ENCODE data around the gene CSHL1. TPM values are rescaled to one million over a fixed set of nuclear protein-coding genes. Genes with fewer than 3 reads are reported as not detected.

Gene CSHL1
- total RNA-seq, 1 donor from 2014 or later = not detected

DNA sequence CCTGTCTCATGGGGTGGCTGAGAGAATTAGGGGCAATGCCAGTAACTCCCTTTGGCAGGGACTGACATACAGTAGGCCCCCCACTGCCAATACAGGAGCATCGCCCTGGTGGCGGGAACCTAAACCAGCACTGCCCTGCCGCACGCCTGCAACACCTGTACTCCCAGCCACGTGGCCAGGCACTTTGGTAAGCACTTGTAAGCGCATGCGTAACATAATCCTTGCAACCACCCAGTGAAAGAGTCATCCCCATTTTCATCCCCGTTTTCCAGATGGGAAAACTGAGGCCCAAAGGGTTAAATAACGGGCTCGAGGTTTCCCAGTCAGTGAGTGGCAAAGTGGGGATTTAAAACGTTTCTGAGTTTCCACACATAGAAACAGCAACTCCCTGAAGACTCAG is 44.2 kb upstream of the CSHL1 start:
- ATAC-seq (no peak), DNase-seq (no peak)
- no peaks in the 10 kb centered on the region for H3K27me3 ChIP-seq
- intact Hi-C loops (cut with DNase I) = no loop called here
- H3K4me3 ChIP-seq = no peak overlapping the region
- H3K36me3 ChIP-seq = no peaks in the 10 kb centered on the region
- H3K9me3 ChIP-seq = no peaks in the 10 kb centered on the region
- H3K4me1 ChIP-seq = no peaks in the 10 kb centered on the region
- TF ChIP-seq, protein P1, sequence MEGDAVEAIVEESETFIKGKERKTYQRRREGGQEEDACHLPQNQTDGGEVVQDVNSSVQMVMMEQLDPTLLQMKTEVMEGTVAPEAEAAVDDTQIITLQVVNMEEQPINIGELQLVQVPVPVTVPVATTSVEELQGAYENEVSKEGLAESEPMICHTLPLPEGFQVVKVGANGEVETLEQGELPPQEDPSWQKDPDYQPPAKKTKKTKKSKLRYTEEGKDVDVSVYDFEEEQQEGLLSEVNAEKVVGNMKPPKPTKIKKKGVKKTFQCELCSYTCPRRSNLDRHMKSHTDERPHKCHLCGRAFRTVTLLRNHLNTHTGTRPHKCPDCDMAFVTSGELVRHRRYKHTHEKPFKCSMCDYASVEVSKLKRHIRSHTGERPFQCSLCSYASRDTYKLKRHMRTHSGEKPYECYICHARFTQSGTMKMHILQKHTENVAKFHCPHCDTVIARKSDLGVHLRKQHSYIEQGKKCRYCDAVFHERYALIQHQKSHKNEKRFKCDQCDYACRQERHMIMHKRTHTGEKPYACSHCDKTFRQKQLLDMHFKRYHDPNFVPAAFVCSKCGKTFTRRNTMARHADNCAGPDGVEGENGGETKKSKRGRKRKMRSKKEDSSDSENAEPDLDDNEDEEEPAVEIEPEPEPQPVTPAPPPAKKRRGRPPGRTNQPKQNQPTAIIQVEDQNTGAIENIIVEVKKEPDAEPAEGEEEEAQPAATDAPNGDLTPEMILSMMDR (IDR thresholded peaks at IDR 0.05) = no peak
- no peak overlapping the region for H3K27ac ChIP-seq

DNA sequence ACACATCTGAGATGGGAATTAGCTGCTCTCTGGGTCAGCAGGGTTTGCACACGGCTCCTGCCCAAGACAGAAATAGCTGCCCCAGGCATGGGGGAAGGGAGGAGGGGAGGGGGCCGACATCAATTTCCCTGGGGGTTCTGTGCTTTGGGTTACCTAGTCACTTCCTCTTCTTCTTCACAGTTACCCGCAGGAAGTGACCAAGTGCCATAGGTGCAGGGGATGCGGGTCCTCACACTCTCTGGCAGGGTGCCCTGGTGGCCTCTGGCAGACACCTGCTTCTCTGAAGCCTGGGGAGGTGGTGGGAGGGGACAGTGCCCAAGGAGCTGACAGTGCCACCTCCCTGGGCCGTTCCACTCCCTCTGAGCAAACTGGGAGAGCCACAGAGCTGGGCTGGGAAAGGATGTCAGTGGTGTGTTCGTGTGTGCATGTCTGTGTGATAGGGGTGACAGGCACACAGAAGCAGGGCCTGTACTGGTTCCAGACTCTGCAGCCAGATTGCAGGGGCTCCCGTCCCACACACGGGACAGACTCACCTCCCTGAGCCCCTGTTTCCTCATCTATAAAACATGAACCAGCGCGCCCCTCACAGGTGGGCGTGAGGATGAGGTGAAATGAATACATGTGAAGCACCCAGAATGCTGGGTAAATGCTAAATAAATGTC is 43.5 kb upstream of the CSHL1 start:
- TF ChIP-seq, protein P1 (IDR thresholded peaks at IDR 0.05) = no peak
- Histone ChIP-seq H3K9me3 (no peaks in the 10 kb centered on the region), H3K27ac (no peak overlapping the region), H3K4me3 (no peak overlapping the region), H3K27me3 (no peaks in the 10 kb centered on the region), H3K4me1 (no peaks in the 10 kb centered on the region), H3K36me3 (no peaks in the 10 kb centered on the region)
- intact Hi-C loops (cut with DNase I) = no loop called here
- ATAC-seq (no peak), DNase-seq (no peak)

DNA sequence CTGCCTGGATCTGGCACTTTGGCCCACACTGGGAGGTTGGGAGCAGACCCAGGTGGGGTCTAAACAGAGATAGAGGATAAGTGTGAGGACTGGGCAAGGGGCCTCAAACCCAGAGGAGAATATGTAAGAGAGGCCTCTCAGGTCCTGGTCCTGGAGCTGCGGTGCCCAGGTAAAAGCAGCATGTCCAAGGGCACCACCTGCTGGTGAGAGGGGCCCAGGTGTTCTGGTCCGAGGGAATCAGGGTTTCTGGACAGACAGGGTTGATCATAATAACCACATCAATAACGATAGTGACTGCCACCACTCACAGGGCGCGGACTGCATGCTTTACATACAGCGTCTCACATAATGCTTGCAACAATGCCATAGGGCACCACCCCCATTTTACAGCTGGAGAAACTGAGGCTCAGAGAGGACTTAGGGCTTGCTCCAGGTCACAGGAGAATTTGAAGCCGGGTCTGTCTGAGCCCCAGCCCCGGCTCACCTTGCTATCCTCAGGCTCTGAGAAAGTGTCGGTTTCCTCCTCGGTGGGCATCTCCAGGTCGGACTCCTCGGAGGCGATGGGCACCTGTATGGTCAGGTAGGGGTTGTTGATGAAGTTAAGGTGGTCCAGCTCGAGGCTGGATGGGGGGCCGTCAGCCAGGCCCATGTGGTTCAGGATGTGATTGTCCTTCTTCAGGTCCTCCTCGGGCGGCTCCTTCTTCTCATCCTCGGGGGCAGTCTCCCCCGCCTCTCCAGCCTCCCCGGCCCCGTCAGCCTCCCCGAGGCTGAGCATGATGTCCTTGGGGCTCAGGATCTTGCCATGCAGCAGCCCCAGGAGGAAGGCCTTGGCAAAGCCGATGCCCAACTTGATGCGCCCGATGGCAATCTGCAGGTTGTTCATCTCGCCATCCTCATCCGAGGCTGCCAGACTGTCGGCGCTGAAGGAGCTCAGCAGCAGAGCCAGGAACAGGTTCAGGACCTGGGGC is 40.2 kb upstream of the CSHL1 start:
- no peaks in the 10 kb centered on the region for H3K27me3 ChIP-seq
- intact Hi-C loops (cut with DNase I) = no loop called here

DNA sequence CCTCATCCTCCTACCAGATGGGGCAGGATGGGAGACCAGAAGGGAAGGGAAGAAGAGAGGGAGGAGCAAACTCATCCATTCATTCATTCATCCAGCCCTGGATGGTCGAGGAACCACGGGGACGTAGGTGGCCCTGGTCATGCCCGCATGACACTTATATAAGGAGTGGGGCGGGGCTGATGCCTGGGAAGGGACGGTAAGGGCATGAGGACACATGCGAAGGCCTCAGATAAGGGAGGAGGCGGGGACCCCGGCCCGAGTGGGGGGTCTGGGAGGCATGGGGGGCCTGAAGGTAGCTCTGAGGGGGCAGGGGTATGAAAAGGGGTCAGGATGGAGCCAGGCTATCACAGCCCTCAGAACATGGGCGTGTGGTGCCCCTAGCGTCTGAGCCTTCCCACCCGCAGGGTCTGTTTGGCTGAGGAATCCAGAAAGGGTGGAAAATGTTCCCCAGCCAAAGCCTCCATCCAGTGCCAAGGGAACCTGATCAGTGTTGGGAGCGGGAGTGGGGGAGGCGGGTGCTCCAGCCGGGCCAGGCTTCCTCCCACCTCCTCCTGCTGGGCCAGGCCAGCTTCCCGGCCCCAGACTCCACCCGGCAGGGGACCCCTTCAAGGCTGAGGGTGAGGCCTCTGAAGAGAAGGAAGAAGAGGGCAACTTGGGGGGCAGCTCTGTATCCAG is 38.7 kb upstream of the CSHL1 start:
- DNase-seq (no peak), ATAC-seq (no peak)
- intact Hi-C loops (cut with DNase I) = no loop called here

More for the DNA sequence above, 40.2 kb upstream of the CSHL1 start:
- Histone ChIP-seq H3K4me1 (peaks cover 6% of the 10 kb centered on the region), H3K9me3 (no peaks in the 10 kb centered on the region), H3K27ac (no peak overlapping the region), H3K4me3 (no peak overlapping the region), H3K36me3 (no peaks in the 10 kb centered on the region)
- ATAC-seq = no peak
- TF ChIP-seq, protein P1 (IDR thresholded peaks at IDR 0.05) = peak; percentile 37
- DNase-seq = no peak

DNA sequence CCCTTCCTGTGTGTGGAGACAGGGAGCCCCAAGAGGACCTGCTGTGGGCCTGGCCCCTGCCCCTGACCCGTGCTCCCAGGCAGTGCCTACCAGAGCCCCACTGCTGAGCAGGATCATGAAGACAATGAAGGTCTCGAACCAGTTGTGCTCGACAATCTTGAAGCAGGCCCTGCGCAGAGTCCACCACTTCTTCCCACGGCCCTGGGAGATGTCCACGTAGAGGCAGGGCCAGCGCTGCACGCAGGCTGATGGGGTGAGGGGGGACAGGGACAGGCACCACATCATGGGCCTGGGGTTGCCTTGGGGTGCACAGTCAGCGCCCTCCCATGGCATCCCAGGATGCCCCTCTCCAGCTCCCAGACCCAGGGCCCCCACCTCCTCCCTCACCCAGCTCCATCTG is 37.5 kb upstream of the CSHL1 start:
- DNase-seq = no peak
- Histone ChIP-seq H3K36me3 (no peaks in the 10 kb centered on the region), H3K27ac (no peak overlapping the region), H3K27me3 (no peaks in the 10 kb centered on the region), H3K4me1 (peaks cover 6% of the 10 kb centered on the region), H3K4me3 (no peak overlapping the region), H3K9me3 (no peaks in the 10 kb centered on the region)
- intact Hi-C loops (cut with DNase I) = no loop called here
- TF ChIP-seq, protein P1 (IDR thresholded peaks at IDR 0.05) = no peak
- ATAC-seq = no peak

More for the DNA sequence above, 38.7 kb upstream of the CSHL1 start:
- Histone ChIP-seq H3K27ac (no peak overlapping the region), H3K4me1 (peaks cover 6% of the 10 kb centered on the region), H3K9me3 (no peaks in the 10 kb centered on the region), H3K27me3 (no peaks in the 10 kb centered on the region), H3K36me3 (no peaks in the 10 kb centered on the region), H3K4me3 (no peak overlapping the region)
- TF ChIP-seq, protein P1 (IDR thresholded peaks at IDR 0.05) = no peak
